Astrocyte of the cerebellum (primary cell): ENCODE measurements around the gene S100A16.

ENCODE experiments used
- DNase-seq: peaks from one replicate; pipeline ENCODE4 v3.0.0-alpha.2; 2011; ENCODE audit warnings: low read depth
- H3K4me3 ChIP-seq: 2 replicates; pipeline ENCODE4 v1.5.1; 2011; ENCODE audit warnings: mild to moderate bottlenecking, low read depth, low read length, moderate library complexity
- CTCF ChIP-seq: IDR thresholded peaks from 2 replicates; pipeline ENCODE4 v1.5.1; 2012; ENCODE audit warnings: low read length, low read depth, moderate library complexity, mild to moderate bottlenecking; ENCODE audit errors: missing control alignments
- in situ Hi-C: cut with HindIII; loops from 2 replicates; pipeline ENCODE4 v1.10.0; 2017; ENCODE audit warnings: low sequenced_read_pairs

The S100A16 gene

GRCh38 chr1:153608089-153608682, 4.8 kb downstream of the S100A16 start:
- peak overlapping the region; percentile 35 for H3K4me3 ChIP-seq
- no peak for DNase-seq
- no peak for TF ChIP-seq CTCF
- in situ Hi-C loops, result no loop called here

- in situ Hi-C loops, result no loop called here
- H3K4me3 ChIP-seq, result no peak overlapping the region
- TF ChIP-seq CTCF, result no peak
These were observed 5.6 kb downstream of the S100A16 start for GRCh38 chr1:153607381-153607780.

GRCh38 chr1:153606194-153606593, 6.7 kb downstream of the S100A16 start:
- in situ Hi-C loops, result no loop called here
- no peak for DNase-seq
- H3K4me3 ChIP-seq, result no peak overlapping the region
- TF ChIP-seq CTCF, result no peak

More at GRCh38 chr1:153607381-153607780, 5.6 kb downstream of the S100A16 start:
- no peak for DNase-seq

- no peak for DNase-seq
- no peak for TF ChIP-seq CTCF
- H3K4me3 ChIP-seq, result no peak overlapping the region
- in situ Hi-C loops, result no loop called here
These were observed 10.2 kb downstream of the S100A16 start for GRCh38 chr1:153602749-153603148.

- in situ Hi-C loops, result no loop called here
- H3K4me3 ChIP-seq, result no peak overlapping the region
- TF ChIP-seq CTCF, result no peak
- DNase-seq, result no peak
These were observed 13.1 kb downstream of the S100A16 start for GRCh38 chr1:153599847-153600246.

- no peak for TF ChIP-seq CTCF
- peak; percentile 27 for DNase-seq
- H3K4me3 ChIP-seq, result no peak overlapping the region
- in situ Hi-C loops, result no loop called here
These were observed 14.4 kb downstream of the S100A16 start for GRCh38 chr1:153598309-153599172.
